Activated CD8-positive, alpha-beta T cell treated with anti-CD3 and anti-CD28 coated beads for 36 hours (primary cell): ENCODE measurements around the gene FARP1. TPM values are rescaled to one million over a fixed set of nuclear protein-coding genes. Genes with fewer than 3 reads are reported as not detected.

ENCODE experiments used
- ATAC-seq: fragments of 200-7000 bp; cut with Tn5 transposase; one replicate; pipeline ENCODE4 v1.10.0; 2021; ENCODE audit warnings: mild to moderate bottlenecking, moderate library complexity
- CTCF ChIA-PET: fragments of 350-600 bp; sonication (Branson Sonifier 250); formaldehyde crosslinking; loops from one replicate; lab custom pipeline; 2021; ENCODE audit warnings: antibody characterized with exemption; lab: Charles Lee
- POLR2A ChIA-PET: fragments of 350-600 bp; sonication (Branson Sonifier 250); formaldehyde crosslinking; loops from one replicate; lab custom pipeline; 2021; ENCODE audit warnings: antibody characterized with exemption; lab: Charles Lee
- DNase-seq: peaks from one replicate; pipeline ENCODE4 v3.0.0-alpha.2; 2020
- H3K27ac Mint-ChIP-seq: one replicate; pipeline ENCODE4 v1.8.0; 2021; ENCODE audit warnings: mild to moderate bottlenecking, mixed read lengths
- H3K27me3 Mint-ChIP-seq: one replicate; pipeline ENCODE4 v1.8.0; 2021; ENCODE audit warnings: mixed read lengths
- H3K36me3 Mint-ChIP-seq: one replicate; pipeline ENCODE4 v1.8.0; 2021; ENCODE audit warnings: low read depth, mixed read lengths
- H3K4me1 Mint-ChIP-seq: one replicate; pipeline ENCODE4 v1.8.0; 2021; ENCODE audit warnings: low read depth, mixed read lengths
- H3K4me3 Mint-ChIP-seq: one replicate; pipeline ENCODE4 v1.8.0; 2021; ENCODE audit warnings: mild to moderate bottlenecking, moderate library complexity, mixed read lengths
- H3K9me3 Mint-ChIP-seq: one replicate; pipeline ENCODE4 v1.8.0; 2021; ENCODE audit warnings: mixed read lengths
- CTCF ChIP-seq: fragments of 200-600 bp; IDR thresholded peaks from one replicate; pipeline ENCODE4 v1.8.0; 2022; ENCODE audit warnings: antibody characterized with exemption, mild to moderate bottlenecking
- intact Hi-C: fragments of 100-400 bp; cut with micrococcal nuclease; formaldehyde crosslinking; loops from one replicate; pipeline ENCODE4 v1.10.0; 2022
- total RNA-seq, 2 experiments: library from RNA; stranded (reverse); gene quantifications; one replicate each; pipeline ENCODE4 v1.2.3, GENCODE V29; 2021

The FARP1 gene
- total RNA-seq, 2 experiments from 2014 or later: 0.27 to 0.43 TPM

GRCh38 chr13:98288211-98288610 is 145.3 kb downstream of the FARP1 start:
- intact Hi-C loops: no loop called here
- ChIA-PET POLR2A (no interaction called here), CTCF (interaction anchor here (1.1 kb wide), 1 partner anchor 157 kb away, joined by 4 read pairs; no protein-coding TSS in a partner anchor)
- Mint-ChIP-seq H3K27ac (no peak overlapping the region), H3K4me3 (no peak overlapping the region), H3K36me3 (no peaks in the 10 kb centered on the region), H3K9me3 (no peaks in the 10 kb centered on the region), H3K27me3 (no peaks in the 10 kb centered on the region), H3K4me1 (no peaks in the 10 kb centered on the region)
- ATAC-seq (no peak), DNase-seq (no peak)
- no peak for TF ChIP-seq CTCF

DNA sequence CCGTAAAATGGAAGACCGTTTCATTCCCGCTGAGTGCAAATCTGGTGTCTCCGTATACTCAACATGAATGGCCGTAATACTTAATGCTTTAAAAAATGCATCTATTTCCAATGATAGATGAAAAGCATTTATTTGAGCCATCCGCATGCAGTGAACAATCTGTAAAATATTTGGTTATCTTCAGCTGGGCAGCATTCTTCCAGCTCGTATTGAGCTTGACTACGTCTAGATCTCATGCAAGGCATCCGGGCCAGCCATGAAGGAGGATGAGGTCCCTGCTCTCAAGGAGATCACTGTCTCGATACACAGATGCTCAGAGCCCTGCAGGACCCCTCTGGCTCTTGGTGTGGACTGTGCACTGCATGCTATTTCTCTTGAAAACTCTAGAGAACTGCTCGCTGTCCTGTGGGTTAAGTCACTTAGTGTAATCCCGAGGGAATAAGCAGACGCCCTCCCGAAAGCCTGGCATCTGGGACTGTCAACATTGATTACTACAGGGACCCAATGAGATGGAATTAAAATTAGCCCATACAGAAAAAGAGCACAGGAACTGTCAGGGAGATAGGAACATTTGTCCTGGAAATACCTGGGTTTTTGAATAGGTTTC is 146.5 kb downstream of the FARP1 start:
- no peaks in the 10 kb centered on the region for H3K9me3 Mint-ChIP-seq
- no peak for ATAC-seq
- ChIA-PET CTCF (no interaction called here), POLR2A (no interaction called here)
- no peak overlapping the region for H3K4me3 Mint-ChIP-seq
- H3K27ac Mint-ChIP-seq: no peak overlapping the region
- no peaks in the 10 kb centered on the region for H3K36me3 Mint-ChIP-seq
- H3K4me1 Mint-ChIP-seq: no peaks in the 10 kb centered on the region
- TF ChIP-seq CTCF: no peak
- intact Hi-C loops: no loop called here
- DNase-seq: no peak
- no peaks in the 10 kb centered on the region for H3K27me3 Mint-ChIP-seq

DNA sequence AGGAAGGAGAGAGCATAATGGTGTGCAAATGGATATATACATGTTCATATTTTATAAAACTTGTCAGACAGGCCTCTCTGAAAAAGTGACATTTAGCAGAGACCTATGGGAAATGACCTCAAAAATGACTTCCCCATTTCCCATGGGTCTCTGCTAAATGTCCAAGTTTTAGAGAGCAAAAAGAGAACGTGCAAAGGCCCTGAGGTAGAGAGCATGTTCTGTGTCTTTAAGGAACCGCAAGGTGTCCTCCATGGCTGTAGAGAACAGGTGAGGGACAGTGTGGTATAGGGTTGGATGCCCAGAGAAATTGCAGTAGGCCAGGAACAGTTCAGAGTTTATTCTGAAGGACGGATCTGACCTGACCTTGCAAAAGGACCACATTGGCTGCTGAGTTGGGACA is 147.4 kb downstream of the FARP1 start:
- Mint-ChIP-seq H3K27ac (no peak overlapping the region), H3K4me3 (no peak overlapping the region), H3K36me3 (no peaks in the 10 kb centered on the region), H3K9me3 (no peaks in the 10 kb centered on the region), H3K27me3 (no peaks in the 10 kb centered on the region), H3K4me1 (no peaks in the 10 kb centered on the region)
- no peak for DNase-seq
- ChIA-PET POLR2A (no interaction called here), CTCF (no interaction called here)
- intact Hi-C loops: no loop called here
- no peak for TF ChIP-seq CTCF
- ATAC-seq: no peak

- ATAC-seq (no peak), DNase-seq (no peak)
- no peaks in the 10 kb centered on the region for H3K4me1 Mint-ChIP-seq
- ChIA-PET CTCF (no interaction called here), POLR2A (no interaction called here)
- H3K27ac Mint-ChIP-seq: no peak overlapping the region
- H3K36me3 Mint-ChIP-seq: no peaks in the 10 kb centered on the region
- H3K27me3 Mint-ChIP-seq: no peaks in the 10 kb centered on the region
- H3K9me3 Mint-ChIP-seq: no peaks in the 10 kb centered on the region
- H3K4me3 Mint-ChIP-seq: no peak overlapping the region
- no peak for TF ChIP-seq CTCF
- intact Hi-C loops: no loop called here
Measured at GRCh38 chr13:98291658-98292057, 148.8 kb downstream of the FARP1 start.

DNA sequence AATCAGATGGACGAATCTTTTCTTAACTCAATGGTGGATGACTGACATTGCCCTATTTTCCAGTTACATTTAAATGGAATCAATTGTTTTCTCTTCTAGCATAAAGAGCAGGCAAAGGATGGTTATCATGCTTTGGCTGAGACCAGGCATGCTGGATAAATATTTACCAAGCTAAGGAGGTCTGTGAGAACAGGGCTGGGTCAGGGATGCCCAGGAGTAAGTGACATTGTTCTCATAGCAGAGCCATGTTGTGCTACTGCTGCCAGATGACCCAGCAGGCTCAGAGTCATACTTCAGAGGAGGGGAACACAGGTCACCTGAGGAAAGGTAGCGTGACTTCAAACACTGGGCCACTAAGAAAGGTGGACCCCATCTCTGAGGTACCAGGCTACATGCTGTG is 150.2 kb downstream of the FARP1 start:
- Mint-ChIP-seq H3K4me3 (no peak overlapping the region), H3K4me1 (no peaks in the 10 kb centered on the region), H3K9me3 (no peaks in the 10 kb centered on the region), H3K27ac (no peak overlapping the region), H3K36me3 (no peaks in the 10 kb centered on the region), H3K27me3 (no peaks in the 10 kb centered on the region)
- intact Hi-C loops: no loop called here
- ATAC-seq (no peak), DNase-seq (no peak)
- CTCF ChIA-PET: no interaction called here
- POLR2A ChIA-PET: no interaction called here
- no peak for TF ChIP-seq CTCF
